HG03378 (cell line): ENCODE measurements around the gene GALNT3.
A peak's percentile ranks its signal among the peaks of the same experiment; 100 is the strongest.

Source experiments
- ATAC-seq: cut with Tn5 transposase; IDR thresholded peaks from one replicate; pipeline ENCODE4 v1.9.1; 2021; ENCODE audit warnings: mild to moderate bottlenecking, moderate library complexity; ENCODE audit not compliant: unreplicated experiment

Gene GALNT3

DNA sequence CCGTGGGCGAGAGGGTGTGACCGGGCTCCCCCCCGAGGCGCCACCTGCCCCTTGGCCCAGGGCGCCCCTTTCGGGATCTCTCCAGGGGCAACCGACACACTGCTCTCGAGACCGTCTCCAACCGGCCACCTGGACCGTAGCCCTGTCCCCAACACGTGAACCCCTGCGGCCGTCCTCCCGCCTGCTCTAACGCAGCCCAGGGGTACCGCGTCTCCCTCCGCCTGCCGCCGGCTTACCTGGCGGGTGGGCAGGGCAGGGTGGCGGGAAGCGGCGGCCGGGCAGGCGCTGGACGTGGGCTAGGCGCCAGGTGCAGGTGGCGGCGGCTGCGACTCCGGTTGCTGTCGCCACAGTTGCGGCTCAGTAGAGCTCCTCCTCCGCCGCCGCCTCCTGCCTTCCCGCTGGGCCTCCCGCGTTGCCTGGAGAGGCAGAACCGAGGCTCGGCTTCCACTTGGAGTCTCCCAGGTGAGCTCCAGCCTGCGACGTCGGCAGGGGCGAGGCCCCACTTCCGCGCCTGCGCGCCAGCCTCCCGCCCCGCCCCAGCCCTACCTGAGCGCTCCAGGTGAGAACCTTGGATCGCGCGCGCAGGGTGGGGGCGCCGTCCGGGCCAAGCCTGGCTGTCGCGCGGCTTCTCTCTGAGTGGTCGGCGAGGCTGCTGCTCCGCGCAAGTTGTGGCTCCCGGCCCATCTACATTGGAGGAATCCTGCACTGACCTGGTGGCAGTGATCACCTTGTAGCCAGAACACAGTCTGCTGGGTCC is at the start of gene GALNT3:
Gene GALNT3 (minus strand): TSS at position 469 of the 757 bp plus-strand sequence. CDS start 23,547 bp downstream, outside the sequence.
- peak; percentile 12 for ATAC-seq

- no peak for ATAC-seq
These were observed 49.3 kb upstream of the GALNT3 start for GRCh38 chr2:165843351-165843750.

GRCh38 chr2:165840333-165840958 is 46.4 kb upstream of the GALNT3 start:
- ATAC-seq = no peak

DNA sequence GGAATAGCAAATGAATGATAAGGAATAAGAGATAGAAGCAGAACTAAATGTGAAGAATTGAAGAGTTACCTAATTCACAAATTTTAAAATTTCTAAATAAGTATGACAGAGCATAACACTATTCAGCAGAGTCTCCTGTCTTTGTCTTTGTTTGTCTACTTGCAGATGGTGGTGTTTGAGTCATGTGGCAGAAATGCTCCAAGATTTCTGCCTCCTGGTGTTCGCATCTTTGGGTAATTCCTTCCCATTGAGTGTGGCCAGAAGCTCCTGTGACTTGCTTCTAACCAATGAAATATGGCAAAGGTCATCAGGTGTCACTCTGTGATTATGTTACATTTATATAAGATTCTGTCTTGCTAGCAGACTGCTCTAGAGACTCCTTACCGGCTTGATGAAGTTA is 45.6 kb upstream of the GALNT3 start:
- ATAC-seq = no peak

GRCh38 chr2:165837122-165837521 is 43.1 kb upstream of the GALNT3 start:
- no peak for ATAC-seq

GRCh38 chr2:165835363-165835762 is 41.3 kb upstream of the GALNT3 start:
- no peak for ATAC-seq

GRCh38 chr2:165833156-165833555 is 39.1 kb upstream of the GALNT3 start:
- no peak for ATAC-seq

DNA sequence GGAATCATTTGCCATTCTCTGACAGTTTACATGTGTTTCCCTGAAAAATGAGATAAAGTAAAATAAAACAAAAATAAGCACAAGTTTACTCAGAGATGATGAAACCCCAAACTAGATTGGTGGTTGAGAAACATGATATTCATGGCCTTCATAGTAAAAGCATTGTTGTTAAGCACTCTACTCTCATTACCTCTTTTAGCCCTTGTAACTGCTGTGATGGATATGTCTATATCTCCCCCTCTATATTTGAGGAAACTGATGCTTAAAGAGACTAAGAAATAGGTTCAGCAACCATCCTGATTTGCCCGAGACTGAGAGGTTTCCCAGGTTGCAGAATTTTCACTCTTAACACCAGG is 33.9 kb upstream of the GALNT3 start:
- no peak for ATAC-seq

- ATAC-seq = no peak
These were observed 33.2 kb upstream of the GALNT3 start for GRCh38 chr2:165827016-165827920.

GRCh38 chr2:165825041-165825440 is 31.0 kb upstream of the GALNT3 start:
- no peak for ATAC-seq

DNA sequence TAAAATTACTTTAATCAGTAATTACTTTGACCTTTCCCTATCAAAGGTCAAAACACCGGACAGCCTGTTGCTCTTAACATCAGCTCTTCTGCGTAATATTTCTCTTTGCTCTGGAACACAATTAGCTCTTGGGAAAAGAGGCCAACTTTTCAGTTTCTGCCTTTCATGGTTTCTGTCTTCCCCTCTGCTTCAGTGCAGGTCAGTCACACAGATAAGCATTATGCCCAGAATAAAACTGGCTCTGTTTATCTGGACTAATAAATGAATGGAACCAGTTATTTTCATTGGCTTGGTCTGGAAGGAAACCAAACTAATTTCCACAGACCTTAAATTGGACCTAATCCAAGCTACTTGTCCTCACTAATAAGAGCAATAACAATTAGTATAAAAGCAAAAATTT is 26.2 kb upstream of the GALNT3 start:
- ATAC-seq = no peak

DNA sequence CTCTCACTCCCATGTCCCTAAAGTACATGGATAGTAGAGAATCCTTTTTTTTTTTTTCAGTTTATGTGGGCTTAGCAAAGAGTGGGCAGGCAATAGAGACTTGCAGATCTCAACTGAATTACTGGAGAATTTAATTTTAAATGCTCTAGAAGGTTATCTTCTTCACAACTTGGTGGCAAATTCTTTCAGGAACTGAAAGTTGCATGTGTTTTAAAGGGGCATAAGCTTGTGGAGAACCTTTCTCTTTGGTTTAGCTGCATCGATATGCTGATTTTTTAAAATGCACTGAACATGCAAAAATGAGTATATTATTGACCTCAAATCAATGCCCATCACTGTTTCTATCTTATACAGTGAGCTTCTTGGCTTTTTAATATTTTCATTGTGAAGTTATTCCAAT is 24.9 kb upstream of the GALNT3 start:
- no peak for ATAC-seq

GRCh38 chr2:165815299-165816141 is 21.5 kb upstream of the GALNT3 start:
- peak; percentile 62 for ATAC-seq

DNA sequence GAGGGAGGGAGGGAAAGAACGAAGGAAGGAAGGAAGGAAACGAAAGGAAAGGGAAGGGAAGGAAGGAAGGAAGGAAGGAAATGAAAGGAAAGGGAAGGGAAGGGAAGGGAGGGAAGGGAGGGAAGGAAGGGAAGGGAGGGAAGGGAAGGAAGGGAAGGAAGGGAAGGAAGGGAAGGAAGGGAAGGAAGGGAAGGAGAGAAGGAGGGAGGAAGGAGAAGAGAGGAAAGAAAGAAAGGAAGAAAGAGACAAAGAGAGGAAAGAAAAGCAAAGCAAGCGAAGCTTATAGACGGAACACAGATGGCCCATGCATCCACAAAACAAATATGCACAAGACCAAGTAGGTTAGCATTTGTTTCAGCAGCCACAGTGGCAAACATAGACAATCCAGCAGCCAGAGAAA is 20.4 kb upstream of the GALNT3 start:
- no peak for ATAC-seq

DNA sequence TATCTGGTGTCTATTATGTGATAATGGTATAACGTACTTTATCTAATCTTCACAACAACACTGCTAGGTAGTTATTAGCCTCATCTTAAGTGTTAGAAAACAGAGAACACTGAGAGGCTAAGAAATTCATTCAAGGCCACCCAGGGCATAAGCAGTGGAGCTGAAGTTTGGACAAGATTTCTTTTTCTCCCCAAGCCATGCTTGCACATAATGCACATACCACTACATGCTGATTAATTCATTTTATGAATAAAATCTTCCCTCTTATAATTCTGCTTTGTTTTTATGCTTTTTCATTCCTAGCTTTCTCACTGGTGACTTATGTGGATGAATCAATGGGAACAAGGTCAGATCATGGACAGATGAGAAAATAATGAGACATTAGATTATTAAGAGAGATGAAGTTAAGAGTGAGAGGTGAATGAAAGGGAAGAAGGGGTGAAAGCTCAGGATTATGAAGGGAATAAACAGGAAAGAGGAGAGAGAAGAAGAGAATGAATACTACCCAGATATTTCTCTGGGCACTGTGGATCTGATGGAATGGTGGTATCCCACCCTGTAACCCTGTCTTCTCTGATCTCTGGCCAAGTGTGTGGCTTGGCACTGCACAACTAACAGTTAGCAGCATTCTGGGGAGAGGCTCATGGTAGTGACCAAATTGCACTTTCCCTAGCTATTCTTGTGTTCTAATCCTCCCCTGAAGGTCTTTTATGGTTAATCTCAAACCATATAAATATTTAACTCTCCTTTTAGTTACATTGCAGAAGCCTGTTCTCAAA is 17.7 kb upstream of the GALNT3 start:
- no peak for ATAC-seq

- ATAC-seq = no peak
These were observed 16.4 kb upstream of the GALNT3 start for GRCh38 chr2:165810418-165810817.

- no peak for ATAC-seq
These were observed 10.7 kb upstream of the GALNT3 start for GRCh38 chr2:165804719-165805118.

DNA sequence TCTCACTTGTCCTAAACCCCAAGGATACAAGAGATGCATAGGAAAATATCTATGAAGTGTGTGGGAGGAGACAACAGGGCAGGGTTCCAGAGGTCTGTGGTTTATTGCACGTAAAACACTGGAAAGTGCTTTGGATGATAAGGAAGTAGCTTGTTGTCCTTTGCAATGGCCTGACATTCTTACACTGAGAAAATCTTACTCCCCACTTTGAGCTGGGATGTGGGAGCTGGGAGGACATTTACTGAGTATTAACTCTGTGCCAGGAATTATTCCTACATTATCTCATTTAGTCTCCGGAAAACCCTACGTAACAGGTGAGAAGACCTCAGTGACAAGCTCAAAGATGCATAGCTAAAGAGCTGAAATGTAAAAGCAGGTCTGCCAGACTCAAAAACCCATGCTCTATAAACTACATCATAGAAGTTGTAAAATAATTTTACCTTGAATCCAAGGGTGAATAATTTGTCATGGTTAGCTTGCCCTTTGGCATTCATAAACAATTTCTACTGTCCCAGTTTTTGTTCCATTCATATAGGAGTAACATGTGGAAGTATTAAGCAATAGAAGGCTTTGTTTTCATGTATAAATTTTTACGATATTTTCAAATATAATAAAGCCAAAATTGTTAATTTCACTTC is 9.2 kb upstream of the GALNT3 start:
- ATAC-seq = no peak

DNA sequence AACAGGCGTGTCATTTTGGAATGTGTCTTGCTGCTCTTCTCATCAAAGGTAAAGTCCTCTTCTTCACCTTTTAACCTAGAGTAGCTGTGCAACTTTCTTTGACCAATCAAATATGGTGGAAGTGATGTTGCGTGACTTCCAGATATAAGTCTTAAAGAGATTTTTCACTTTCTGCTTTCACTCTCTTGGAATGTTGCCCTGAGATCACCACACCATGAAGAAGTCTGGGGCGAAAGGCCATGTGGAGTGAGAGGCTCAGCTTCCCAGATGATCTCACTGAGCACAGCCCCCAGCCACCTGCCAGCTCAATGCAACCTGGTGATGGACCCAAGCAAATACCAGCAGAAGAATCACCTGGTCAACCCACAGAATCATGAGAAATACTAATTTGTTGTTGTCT is 7.1 kb upstream of the GALNT3 start:
- no peak for ATAC-seq
